Measurements from ENCODE around the gene SUV39H1. TPM values are rescaled to one million over a fixed set of nuclear protein-coding genes. Genes with fewer than 3 reads are reported as not detected.
"Not testable (repeated sequence)": the region's sequence is repeated elsewhere in the genome, so short reads cannot be mapped to it uniquely, and the experiment has no call there.

SUV39H1 gene
- polyA plus RNA-seq, 1 donor, result 3.6 TPM

- no peak for DNase-seq (ENCODE audit: low read depth)
Observed at GRCh38 chrX:48685416-48685815, 11.1 kb upstream of the SUV39H1 start.

- no peak for DNase-seq (ENCODE audit: low read depth)
Observed at GRCh38 chrX:48688531-48689150, 7.9 kb upstream of the SUV39H1 start.

GRCh38 chrX:48689208-48689920 is 7.2 kb upstream of the SUV39H1 start:
- no peak for DNase-seq (ENCODE audit: low read depth)

GRCh38 chrX:48691746-48692145 is 4.8 kb upstream of the SUV39H1 start:
- DNase-seq (ENCODE audit: low read depth), result not testable (repeated sequence)

GRCh38 chrX:48694776-48695533 is 1.6 kb upstream of the SUV39H1 start:
- no peak for DNase-seq (ENCODE audit: low read depth)

- no peak for DNase-seq (ENCODE audit: low read depth)
Observed at GRCh38 chrX:48695534-48695896, 1.0 kb upstream of the SUV39H1 start.

- no peak for DNase-seq (ENCODE audit: low read depth)
Observed at GRCh38 chrX:48695925-48696300, 621 bp upstream of the SUV39H1 start.

- DNase-seq (ENCODE audit: low read depth), result no peak
Observed at GRCh38 chrX:48696909-48697727, 584 bp downstream of the SUV39H1 start.

GRCh38 chrX:48698306-48698705 is 1.8 kb downstream of the SUV39H1 start:
- no peak for DNase-seq (ENCODE audit: low read depth)

GRCh38 chrX:48700246-48700645 is 3.7 kb downstream of the SUV39H1 start:
- DNase-seq (ENCODE audit: low read depth), result no peak

GRCh38 chrX:48700951-48701653 is 4.6 kb downstream of the SUV39H1 start:
- no peak for DNase-seq (ENCODE audit: low read depth)

- no peak for DNase-seq (ENCODE audit: low read depth)
Observed at GRCh38 chrX:48702032-48702431, 5.5 kb downstream of the SUV39H1 start.

GRCh38 chrX:48702716-48703115 is 6.2 kb downstream of the SUV39H1 start:
- no peak for DNase-seq (ENCODE audit: low read depth)

GRCh38 chrX:48703228-48703627 is 6.7 kb downstream of the SUV39H1 start:
- DNase-seq (ENCODE audit: low read depth), result no peak

GRCh38 chrX:48703642-48704481 is 7.3 kb downstream of the SUV39H1 start:
- no peak for DNase-seq (ENCODE audit: low read depth)

- DNase-seq (ENCODE audit: low read depth), result no peak
Observed at GRCh38 chrX:48705871-48706270, 9.3 kb downstream of the SUV39H1 start.

- DNase-seq (ENCODE audit: low read depth), result no peak
Observed at GRCh38 chrX:48709522-48710112, 13.1 kb downstream of the SUV39H1 start.

- DNase-seq (ENCODE audit: low read depth), result no peak
Observed at GRCh38 chrX:48711162-48711928, 14.8 kb downstream of the SUV39H1 start.

GRCh38 chrX:48711929-48712505 is 15.5 kb downstream of the SUV39H1 start:
- DNase-seq (ENCODE audit: low read depth), result no peak

Measured in forelimb muscle (tissue), 1 donor.